NCI-H510A (cell line): ENCODE data around the gene KCMF1.

ENCODE experiments used
- DNase-seq: peaks from one replicate; lab custom pipeline; 2025; lab: John Stamatoyannopoulos, UW

The KCMF1 gene

GRCh38 chr2:85024372-85025047 is 53.5 kb downstream of the KCMF1 start:
- DNase-seq: no peak

GRCh38 chr2:85032621-85033020 is 61.7 kb downstream of the KCMF1 start:
- no peak for DNase-seq

GRCh38 chr2:85033388-85033787 is 62.4 kb downstream of the KCMF1 start:
- DNase-seq: no peak

- no peak for DNase-seq
Measured at GRCh38 chr2:85034158-85034557, 63.2 kb downstream of the KCMF1 start.

GRCh38 chr2:85037622-85038021 is 66.7 kb downstream of the KCMF1 start:
- DNase-seq: no peak

- no peak for DNase-seq
Measured at GRCh38 chr2:85042330-85042729, 71.4 kb downstream of the KCMF1 start.

- no peak for DNase-seq
Measured at GRCh38 chr2:85048534-85048933, 77.6 kb downstream of the KCMF1 start.

GRCh38 chr2:85049236-85049635 is 78.3 kb downstream of the KCMF1 start:
- DNase-seq: no peak

- no peak for DNase-seq
Measured at GRCh38 chr2:85053802-85054201, 82.8 kb downstream of the KCMF1 start.

- DNase-seq: peak; percentile 67
Measured at GRCh38 chr2:85057226-85057962, 86.4 kb downstream of the KCMF1 start.

GRCh38 chr2:85061896-85062295 is 90.9 kb downstream of the KCMF1 start:
- no peak for DNase-seq

GRCh38 chr2:85062565-85062964 is 91.6 kb downstream of the KCMF1 start:
- DNase-seq: no peak

GRCh38 chr2:85063981-85064599 is 93.1 kb downstream of the KCMF1 start:
- no peak for DNase-seq

- DNase-seq: no peak
Measured at GRCh38 chr2:85064927-85065577, 94.1 kb downstream of the KCMF1 start.

- no peak for DNase-seq
Measured at GRCh38 chr2:85066006-85066740, 95.2 kb downstream of the KCMF1 start.

GRCh38 chr2:85066874-85067351 is 96.0 kb downstream of the KCMF1 start:
- peak; percentile 25 for DNase-seq

GRCh38 chr2:85071096-85071495 is 100.1 kb downstream of the KCMF1 start:
- DNase-seq: no peak

- DNase-seq: no peak
Measured at GRCh38 chr2:85073033-85073432, 102.1 kb downstream of the KCMF1 start.

GRCh38 chr2:85076618-85077274 is 105.8 kb downstream of the KCMF1 start:
- no peak for DNase-seq

- DNase-seq: no peak
Measured at GRCh38 chr2:85077859-85078419, 107.0 kb downstream of the KCMF1 start.

GRCh38 chr2:85078536-85078935 is 107.6 kb downstream of the KCMF1 start:
- no peak for DNase-seq
